Measurements from ENCODE around the gene PTPRB. TPM values are rescaled to one million over a fixed set of nuclear protein-coding genes. Genes with fewer than 3 reads are reported as not detected.
A peak's percentile ranks its signal among the peaks of the same experiment; 100 is the strongest.
"Not testable (repeated sequence)": the region's sequence is repeated elsewhere in the genome, so short reads cannot be mapped to it uniquely, and the experiment has no call there.

The PTPRB gene
- polyA plus RNA-seq, 2 of the 4 experiments (the other 2 are of a cell fraction), result 0.34 to 0.57 TPM

DNA sequence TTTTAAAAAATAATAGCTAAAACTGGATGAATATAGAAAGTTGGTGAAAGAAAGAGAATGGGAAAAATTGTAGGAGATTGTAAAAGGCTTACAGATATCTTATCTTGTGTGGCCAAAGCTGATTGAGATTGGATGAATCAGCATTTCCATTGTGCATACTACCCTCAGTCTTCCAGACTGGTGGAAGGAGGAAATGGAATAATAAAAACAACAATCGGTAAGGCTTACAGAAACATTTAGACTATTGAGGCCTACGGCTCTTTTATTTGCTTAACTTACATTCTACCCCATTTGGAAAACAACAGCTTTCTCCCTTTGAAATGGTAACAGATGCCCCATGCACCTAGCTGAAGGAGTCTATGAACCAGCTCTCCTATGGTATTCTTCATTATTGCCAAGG, 129.8 kb downstream of the PTPRB start:
- no peak for FAIRE-seq
- H3K4me2 ChIP-seq, result no peak overlapping the region
- H3K27ac ChIP-seq, result no peak overlapping the region
- H3K4me1 ChIP-seq, result no peaks in the 10 kb centered on the region
- TF ChIP-seq MAFK (IDR thresholded peaks at IDR 0.05; ENCODE audit: partially characterized antibody), result peak; percentile 65
- TF ChIP-seq JUN (IDR thresholded peaks at IDR 0.05), result no peak
- TF ChIP-seq ZC3H11A (IDR thresholded peaks at IDR 0.05), result no peak
- TF ChIP-seq ESRRA (IDR thresholded peaks at IDR 0.05; ENCODE audit: borderline replicate concordance, low read length), result no peak
- H3K9me3 ChIP-seq, result no peaks in the 10 kb centered on the region
- DNase-seq (ENCODE audit: low read depth in 1 of 2, low spot score in 1 of 2), result peak in 1 of 2 experiments; percentile 22
- POLR2A ChIA-PET, result no interaction called here
- H3K4me3 ChIP-seq, result no peak overlapping the region
- no peak for ATAC-seq
- CTCF ChIA-PET, result no interaction called here
- WGBS (ENCODE audit: missing lambda C conversion rate), result 13% methylated on average over 2 of the region's 2 CpGs

DNA sequence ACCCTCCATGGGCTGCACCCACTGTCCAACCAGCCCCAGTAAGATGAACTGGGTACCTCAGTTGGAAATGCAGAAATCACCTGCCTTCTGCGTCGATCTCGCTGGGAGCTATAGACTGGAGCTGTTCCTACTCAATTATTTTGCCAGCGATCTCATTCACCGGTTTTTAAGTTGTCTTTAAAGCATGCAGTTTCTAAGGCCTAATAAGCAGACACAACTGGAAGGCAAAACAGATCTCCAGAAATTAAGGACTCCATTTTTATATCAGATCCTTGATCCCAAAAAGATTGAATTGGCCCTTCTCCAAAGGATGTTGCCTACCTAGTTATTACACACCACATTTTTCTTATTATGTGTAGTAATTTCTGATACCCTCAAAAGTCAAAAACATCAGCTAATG, 139.7 kb downstream of the PTPRB start:
- POLR2A ChIA-PET, result no interaction called here
- CTCF ChIA-PET, result interaction anchor here (1.6 kb wide), 1 partner anchor 10 kb away, joined by 3 read pairs; no protein-coding TSS in a partner anchor
- no peak overlapping the region for H3K4me2 ChIP-seq
- H3K4me3 ChIP-seq, result no peak overlapping the region
- H3K9me3 ChIP-seq, result no peaks in the 10 kb centered on the region
- ATAC-seq, result no peak
- no peak for DNase-seq (ENCODE audit: low read depth in 1 of 2, low spot score in 1 of 2)
- no peak for FAIRE-seq
- TF ChIP-seq CHD4 (IDR thresholded peaks at IDR 0.05; ENCODE audit: borderline replicate concordance), result no peak
- TF ChIP-seq SREBF2 (IDR thresholded peaks at IDR 0.05), result no peak
- TF ChIP-seq, protein P1, sequence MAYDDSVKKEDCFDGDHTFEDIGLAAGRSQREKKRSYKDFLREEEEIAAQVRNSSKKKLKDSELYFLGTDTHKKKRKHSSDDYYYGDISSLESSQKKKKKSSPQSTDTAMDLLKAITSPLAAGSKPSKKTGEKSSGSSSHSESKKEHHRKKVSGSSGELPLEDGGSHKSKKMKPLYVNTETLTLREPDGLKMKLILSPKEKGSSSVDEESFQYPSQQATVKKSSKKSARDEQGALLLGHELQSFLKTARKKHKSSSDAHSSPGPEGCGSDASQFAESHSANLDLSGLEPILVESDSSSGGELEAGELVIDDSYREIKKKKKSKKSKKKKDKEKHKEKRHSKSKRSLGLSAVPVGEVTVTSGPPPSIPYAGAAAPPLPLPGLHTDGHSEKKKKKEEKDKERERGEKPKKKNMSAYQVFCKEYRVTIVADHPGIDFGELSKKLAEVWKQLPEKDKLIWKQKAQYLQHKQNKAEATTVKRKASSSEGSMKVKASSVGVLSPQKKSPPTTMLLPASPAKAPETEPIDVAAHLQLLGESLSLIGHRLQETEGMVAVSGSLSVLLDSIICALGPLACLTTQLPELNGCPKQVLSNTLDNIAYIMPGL (CRISPR knock-in tag; IDR thresholded peaks at IDR 0.05; ENCODE audit: borderline replicate concordance), result no peak
- TF ChIP-seq, protein P2, sequence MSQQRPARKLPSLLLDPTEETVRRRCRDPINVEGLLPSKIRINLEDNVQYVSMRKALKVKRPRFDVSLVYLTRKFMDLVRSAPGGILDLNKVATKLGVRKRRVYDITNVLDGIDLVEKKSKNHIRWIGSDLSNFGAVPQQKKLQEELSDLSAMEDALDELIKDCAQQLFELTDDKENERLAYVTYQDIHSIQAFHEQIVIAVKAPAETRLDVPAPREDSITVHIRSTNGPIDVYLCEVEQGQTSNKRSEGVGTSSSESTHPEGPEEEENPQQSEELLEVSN (IDR thresholded peaks at IDR 0.05; ENCODE audit: borderline replicate concordance, low read depth), result no peak
- TF ChIP-seq, protein P3, sequence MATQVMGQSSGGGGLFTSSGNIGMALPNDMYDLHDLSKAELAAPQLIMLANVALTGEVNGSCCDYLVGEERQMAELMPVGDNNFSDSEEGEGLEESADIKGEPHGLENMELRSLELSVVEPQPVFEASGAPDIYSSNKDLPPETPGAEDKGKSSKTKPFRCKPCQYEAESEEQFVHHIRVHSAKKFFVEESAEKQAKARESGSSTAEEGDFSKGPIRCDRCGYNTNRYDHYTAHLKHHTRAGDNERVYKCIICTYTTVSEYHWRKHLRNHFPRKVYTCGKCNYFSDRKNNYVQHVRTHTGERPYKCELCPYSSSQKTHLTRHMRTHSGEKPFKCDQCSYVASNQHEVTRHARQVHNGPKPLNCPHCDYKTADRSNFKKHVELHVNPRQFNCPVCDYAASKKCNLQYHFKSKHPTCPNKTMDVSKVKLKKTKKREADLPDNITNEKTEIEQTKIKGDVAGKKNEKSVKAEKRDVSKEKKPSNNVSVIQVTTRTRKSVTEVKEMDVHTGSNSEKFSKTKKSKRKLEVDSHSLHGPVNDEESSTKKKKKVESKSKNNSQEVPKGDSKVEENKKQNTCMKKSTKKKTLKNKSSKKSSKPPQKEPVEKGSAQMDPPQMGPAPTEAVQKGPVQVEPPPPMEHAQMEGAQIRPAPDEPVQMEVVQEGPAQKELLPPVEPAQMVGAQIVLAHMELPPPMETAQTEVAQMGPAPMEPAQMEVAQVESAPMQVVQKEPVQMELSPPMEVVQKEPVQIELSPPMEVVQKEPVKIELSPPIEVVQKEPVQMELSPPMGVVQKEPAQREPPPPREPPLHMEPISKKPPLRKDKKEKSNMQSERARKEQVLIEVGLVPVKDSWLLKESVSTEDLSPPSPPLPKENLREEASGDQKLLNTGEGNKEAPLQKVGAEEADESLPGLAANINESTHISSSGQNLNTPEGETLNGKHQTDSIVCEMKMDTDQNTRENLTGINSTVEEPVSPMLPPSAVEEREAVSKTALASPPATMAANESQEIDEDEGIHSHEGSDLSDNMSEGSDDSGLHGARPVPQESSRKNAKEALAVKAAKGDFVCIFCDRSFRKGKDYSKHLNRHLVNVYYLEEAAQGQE (IDR thresholded peaks at IDR 0.05), result no peak
- TF ChIP-seq NPAS2 (CRISPR knock-in tag; IDR thresholded peaks at IDR 0.05; ENCODE audit: borderline replicate concordance), result no peak
- no peak for TF ChIP-seq HES2 (IDR thresholded peaks at IDR 0.05)
- TF ChIP-seq BCL3 (IDR thresholded peaks at IDR 0.05), result no peak
- no peaks in the 10 kb centered on the region for H3K4me1 ChIP-seq
- WGBS (ENCODE audit: missing lambda C conversion rate), result 70% methylated on average over 5 of the region's 5 CpGs
- no peak overlapping the region for H3K27ac ChIP-seq

- ATAC-seq; H3K9me3 ChIP-seq; H3K27ac ChIP-seq; POLR2A ChIA-PET; H3K4me2 ChIP-seq; CTCF ChIA-PET; DNase-seq (ENCODE audit: low read depth in 1 of 2, low spot score in 1 of 2); FAIRE-seq; H3K4me1 ChIP-seq; H3K4me3 ChIP-seq: not testable (repeated sequence)
- 12% methylated on average over 1 of the region's 1 CpG for WGBS (ENCODE audit: missing lambda C conversion rate)
Observed at GRCh38 chr12:70492904-70493303, 144.3 kb downstream of the PTPRB start.

DNA sequence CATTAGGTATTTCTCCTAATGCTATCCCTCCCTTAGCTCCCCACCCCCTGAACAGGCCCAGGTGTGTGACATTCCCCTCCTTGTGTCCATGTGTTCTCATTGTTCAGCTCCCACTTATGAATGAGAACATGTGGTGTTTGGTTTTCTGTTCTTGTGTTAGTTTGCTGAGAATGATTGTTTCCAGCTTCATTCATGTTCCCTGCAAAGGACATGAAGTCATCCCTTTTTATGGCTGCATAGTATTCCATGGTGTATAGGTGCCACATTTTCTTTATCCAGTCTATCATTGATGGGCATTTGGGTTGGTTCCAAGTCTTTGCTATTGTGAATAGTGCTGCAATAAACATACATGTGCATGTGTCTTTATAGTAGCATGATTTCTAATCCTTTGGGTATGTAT, 146.3 kb downstream of the PTPRB start:
- H3K4me3 ChIP-seq; H3K9me3 ChIP-seq; DNase-seq (ENCODE audit: low read depth in 1 of 2, low spot score in 1 of 2); FAIRE-seq; POLR2A ChIA-PET; H3K4me1 ChIP-seq; CTCF ChIA-PET; H3K27ac ChIP-seq; H3K4me2 ChIP-seq; ATAC-seq: not testable (repeated sequence)
